ENCODE data around the gene GAS7. TPM values are rescaled to one million over a fixed set of nuclear protein-coding genes. Genes with fewer than 3 reads are reported as not detected.

GAS7 gene
- total RNA-seq, 2 donors from 2014 or later, result 69.0 to 70.8 TPM

- Histone ChIP-seq H3K36me3 (no peaks in the 10 kb centered on the region), H3K9me3 (no peaks in the 10 kb centered on the region), H3K27ac (no peak within 1 kb of the TSS), H3K4me1 (ENCODE audit: control insufficient read depth in 1 of 2, low read depth in 2 of 2) (no peaks in the 10 kb centered on the region), H3K4me3 (no peak within 1 kb of the TSS), H3K27me3 (replicated peaks; ENCODE audit: insufficient read depth) (no peaks in the 10 kb centered on the region)
- no peak for TF ChIP-seq CTCF (IDR thresholded peaks at IDR 0.05)
- ATAC-seq (ENCODE audit: insufficient number of reproducible peaks, low FRiP score, low read depth) (no peak), DNase-seq (ENCODE audit: low spot score) (no peak)
Measured at GRCh38 chr17:9905078-9905415, 293.4 kb downstream of the GAS7 start, which contains the start of gene RCVRN. RCVRN (minus strand) TSS chr17:9905271; CDS start chr17:9905180, 91 bp downstream.

GRCh38 chr17:9904277-9905077 is 293.9 kb downstream of the GAS7 start:
- H3K27ac ChIP-seq, result no peak overlapping the region
- no peak overlapping the region for H3K4me3 ChIP-seq
- no peaks in the 10 kb centered on the region for H3K9me3 ChIP-seq
- H3K27me3 ChIP-seq (replicated peaks; ENCODE audit: insufficient read depth), result no peaks in the 10 kb centered on the region
- H3K4me1 ChIP-seq (ENCODE audit: control insufficient read depth in 1 of 2, low read depth in 2 of 2), result no peaks in the 10 kb centered on the region
- H3K36me3 ChIP-seq, result no peaks in the 10 kb centered on the region
- ATAC-seq (ENCODE audit: insufficient number of reproducible peaks, low FRiP score, low read depth) (no peak), DNase-seq (ENCODE audit: low spot score) (no peak)
- no peak for TF ChIP-seq CTCF (IDR thresholded peaks at IDR 0.05)

GRCh38 chr17:9902120-9902519 is 296.3 kb downstream of the GAS7 start:
- ATAC-seq (ENCODE audit: insufficient number of reproducible peaks, low FRiP score, low read depth) (no peak), DNase-seq (ENCODE audit: low spot score) (no peak)
- Histone ChIP-seq H3K27ac (no peak overlapping the region), H3K36me3 (no peaks in the 10 kb centered on the region), H3K4me1 (ENCODE audit: control insufficient read depth in 1 of 2, low read depth in 2 of 2) (no peaks in the 10 kb centered on the region), H3K27me3 (replicated peaks; ENCODE audit: insufficient read depth) (no peaks in the 10 kb centered on the region), H3K4me3 (no peak overlapping the region), H3K9me3 (no peaks in the 10 kb centered on the region)
- no peak for TF ChIP-seq CTCF (IDR thresholded peaks at IDR 0.05)

GRCh38 chr17:9900784-9901183 is 297.6 kb downstream of the GAS7 start:
- no peak overlapping the region for H3K4me3 ChIP-seq
- no peak for ATAC-seq (ENCODE audit: insufficient number of reproducible peaks, low FRiP score, low read depth)
- H3K4me1 ChIP-seq (ENCODE audit: control insufficient read depth in 1 of 2, low read depth in 2 of 2), result no peaks in the 10 kb centered on the region
- TF ChIP-seq CTCF (IDR thresholded peaks at IDR 0.05), result no peak
- no peaks in the 10 kb centered on the region for H3K9me3 ChIP-seq
- DNase-seq (ENCODE audit: low spot score), result no peak
- H3K36me3 ChIP-seq, result no peaks in the 10 kb centered on the region
- H3K27ac ChIP-seq, result no peak overlapping the region
- no peaks in the 10 kb centered on the region for H3K27me3 ChIP-seq (replicated peaks; ENCODE audit: insufficient read depth)

GRCh38 chr17:9900044-9900594 is 298.3 kb downstream of the GAS7 start:
- Histone ChIP-seq H3K9me3 (no peaks in the 10 kb centered on the region), H3K27ac (no peak overlapping the region), H3K4me3 (no peak overlapping the region), H3K4me1 (ENCODE audit: control insufficient read depth in 1 of 2, low read depth in 2 of 2) (no peaks in the 10 kb centered on the region), H3K27me3 (replicated peaks; ENCODE audit: insufficient read depth) (no peaks in the 10 kb centered on the region), H3K36me3 (no peaks in the 10 kb centered on the region)
- DNase-seq (ENCODE audit: low spot score), result no peak
- no peak for TF ChIP-seq CTCF (IDR thresholded peaks at IDR 0.05)
- no peak for ATAC-seq (ENCODE audit: insufficient number of reproducible peaks, low FRiP score, low read depth)

Measured in thoracic aorta (tissue), 2 donors.